Measurements from ENCODE around the gene RNASET2. TPM values are rescaled to one million over a fixed set of nuclear protein-coding genes. Genes with fewer than 3 reads are reported as not detected.
"Not testable (repeated sequence)": the region's sequence is repeated elsewhere in the genome, so short reads cannot be mapped to it uniquely, and the experiment has no call there.

Gene RNASET2
- total RNA-seq, 1 donor from 2014 or later = 287 TPM

DNA sequence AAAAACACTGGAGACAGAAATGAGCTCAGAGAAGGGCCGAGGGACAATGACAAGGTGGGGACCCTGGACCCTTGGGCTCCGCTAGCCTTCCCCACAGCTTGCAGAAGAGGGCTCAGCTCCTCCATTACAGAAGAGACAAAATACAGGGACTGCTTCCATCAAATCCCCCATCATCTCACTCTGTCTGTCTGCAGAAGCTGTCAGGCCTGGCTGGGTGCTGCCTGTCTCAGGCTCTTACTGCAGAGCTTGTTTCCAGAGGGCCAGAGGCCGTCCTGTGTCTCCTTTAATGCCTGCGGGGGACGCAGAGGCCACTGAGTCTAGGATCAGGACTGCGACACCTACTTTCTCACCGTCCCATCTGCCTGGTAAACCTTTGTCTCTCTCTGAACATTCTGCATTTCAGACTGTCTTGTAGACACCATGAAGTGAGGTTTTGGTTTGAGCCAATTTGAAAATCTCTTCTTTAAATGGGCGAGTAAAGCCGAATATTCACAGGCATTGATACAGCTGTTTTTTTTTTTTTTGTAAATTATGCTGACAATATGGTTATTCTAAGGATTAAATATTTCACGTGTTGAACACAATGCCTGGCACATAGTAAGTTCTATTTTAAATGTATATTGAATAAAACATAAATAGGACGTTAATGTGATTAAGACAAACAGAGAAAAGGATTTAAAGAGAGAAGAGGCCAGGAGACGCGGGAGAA lies 28.3 kb downstream of the RNASET2 start:
- DNase-seq (ENCODE audit: low read depth) = no peak

DNA sequence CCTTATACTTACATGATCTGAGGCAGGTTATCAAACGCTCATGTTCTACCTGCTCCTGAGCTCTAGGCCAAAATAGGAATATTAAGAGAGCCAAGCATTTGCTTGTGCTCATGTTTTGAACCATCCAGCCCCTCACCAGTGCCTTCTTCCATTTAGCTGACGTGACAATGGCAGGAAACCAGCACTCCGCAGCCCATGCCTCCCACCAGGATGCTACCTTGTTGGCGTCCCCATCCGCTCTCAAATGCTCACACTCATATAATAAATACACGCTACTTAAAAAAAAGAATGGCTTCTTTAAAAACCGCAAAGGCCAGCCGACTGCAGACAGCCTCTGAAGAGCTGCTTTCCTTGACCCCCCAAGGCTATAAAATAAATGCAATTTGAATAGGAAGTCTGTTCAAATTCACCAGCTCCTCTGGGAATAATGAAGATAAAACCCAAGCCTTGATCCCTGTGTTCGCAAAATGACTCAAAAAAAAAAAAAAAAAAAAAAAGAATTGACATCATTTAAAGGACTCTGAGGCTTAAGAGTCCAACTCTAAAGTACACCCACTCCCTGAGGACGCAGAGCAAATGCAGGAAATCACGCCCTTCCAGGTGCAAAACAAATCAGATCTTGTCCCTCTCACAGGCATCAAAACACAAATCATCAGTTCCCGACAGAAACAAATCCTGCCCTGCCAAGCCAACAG lies 29.0 kb downstream of the RNASET2 start:
- DNase-seq (ENCODE audit: low read depth) = no peak

DNA sequence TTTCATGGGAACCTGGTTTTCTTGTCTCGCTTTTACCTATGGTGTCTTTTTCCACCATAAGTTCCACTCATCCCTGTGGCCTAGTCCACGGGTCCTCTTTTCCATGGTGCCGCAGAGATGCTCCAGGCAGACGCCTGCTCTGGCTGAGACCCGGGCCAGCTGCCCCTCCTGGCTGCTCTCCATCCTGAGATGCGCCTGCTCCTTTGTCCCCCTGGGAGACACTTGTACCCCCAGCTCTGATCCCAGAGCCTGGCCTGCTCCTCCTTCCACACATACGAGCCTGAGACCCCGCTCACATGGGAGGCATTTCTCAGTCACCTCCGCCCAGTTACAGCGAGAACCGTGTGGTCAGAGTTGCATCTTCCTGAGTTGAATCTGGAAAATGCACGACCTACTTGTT lies 29.6 kb downstream of the RNASET2 start:
- no peak for DNase-seq (ENCODE audit: low read depth)

DNA sequence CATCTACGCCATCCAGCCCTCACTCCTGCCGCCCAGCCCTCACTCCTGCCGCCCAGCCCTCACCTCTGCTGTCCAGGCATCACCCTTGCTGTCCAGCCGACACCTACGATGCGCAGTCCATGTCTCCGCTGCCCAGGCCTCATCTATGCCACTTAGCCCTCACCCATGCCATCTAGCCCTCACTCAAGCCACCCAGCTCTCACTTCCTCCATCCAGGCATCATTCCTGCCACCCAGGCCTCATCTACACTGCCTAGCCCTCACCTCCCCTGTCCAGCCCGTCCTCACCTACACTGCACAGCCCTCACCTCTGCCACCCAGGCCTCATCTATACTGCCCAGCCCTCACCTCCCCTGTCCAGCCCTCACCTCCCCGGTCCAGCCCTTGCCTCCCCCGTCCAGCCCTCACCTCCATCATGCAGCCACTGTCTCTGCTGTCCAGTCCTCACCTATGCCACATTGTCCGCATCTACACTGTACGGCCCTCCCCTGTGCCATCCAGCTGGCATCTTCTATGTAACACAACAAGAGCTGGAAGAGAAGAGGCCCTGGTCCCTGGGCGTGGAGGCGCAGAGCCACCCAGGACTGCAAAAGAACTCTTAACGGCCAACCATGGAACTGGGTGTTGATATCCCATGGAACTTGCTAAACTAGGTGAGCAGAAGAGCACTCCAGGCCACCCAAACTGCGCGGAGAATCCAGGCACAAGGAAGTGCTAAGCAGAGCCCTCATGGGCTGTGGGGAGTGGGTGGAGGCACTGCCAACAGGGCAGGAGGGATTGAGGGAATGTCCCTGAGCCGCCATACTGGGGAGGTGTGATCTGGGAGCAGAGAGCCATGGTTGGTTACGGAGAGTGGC lies 31.0 kb downstream of the RNASET2 start:
- no peak for DNase-seq (ENCODE audit: low read depth)

DNA sequence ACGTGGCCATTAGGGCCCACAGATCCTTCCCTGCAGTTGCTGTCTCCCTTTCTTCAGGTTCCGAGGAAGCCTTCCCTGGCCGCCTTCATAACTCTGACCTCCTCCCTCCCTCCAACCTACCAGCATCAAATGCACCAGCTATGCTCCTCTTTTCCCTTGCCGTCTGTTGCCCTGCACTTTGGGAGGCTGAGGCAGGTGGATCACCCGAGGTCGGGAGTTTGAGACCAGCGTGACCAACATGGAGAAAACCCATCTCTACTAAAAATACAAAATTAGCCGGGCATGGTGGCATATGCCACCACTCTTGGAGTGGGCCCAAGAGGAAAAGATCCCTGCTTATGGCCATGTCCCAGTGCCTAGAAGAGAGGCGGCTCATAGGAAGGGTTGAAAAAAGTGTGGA lies 31.8 kb downstream of the RNASET2 start:
- no peak for DNase-seq (ENCODE audit: low read depth)

DNA sequence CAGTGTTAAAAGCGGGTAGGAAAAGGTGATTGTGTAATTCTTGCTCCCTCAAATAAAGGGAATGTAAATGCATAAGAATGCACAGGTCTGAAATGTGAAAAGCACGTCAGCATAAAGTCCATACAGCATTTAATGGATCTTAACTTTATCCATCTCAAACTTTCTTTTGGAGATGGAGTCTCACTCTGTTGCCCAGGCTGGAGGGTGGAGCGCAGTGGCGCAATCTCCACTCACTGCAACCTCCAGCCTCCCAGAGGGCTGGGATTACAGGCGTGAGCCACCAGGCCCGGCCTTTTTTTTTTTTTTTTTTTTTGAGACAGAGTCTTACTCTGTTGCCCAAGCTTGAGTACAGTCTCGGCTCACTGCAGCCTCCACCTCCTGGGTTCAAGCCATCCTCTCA lies 33.4 kb downstream of the RNASET2 start:
- DNase-seq (ENCODE audit: low read depth) = no peak

DNA sequence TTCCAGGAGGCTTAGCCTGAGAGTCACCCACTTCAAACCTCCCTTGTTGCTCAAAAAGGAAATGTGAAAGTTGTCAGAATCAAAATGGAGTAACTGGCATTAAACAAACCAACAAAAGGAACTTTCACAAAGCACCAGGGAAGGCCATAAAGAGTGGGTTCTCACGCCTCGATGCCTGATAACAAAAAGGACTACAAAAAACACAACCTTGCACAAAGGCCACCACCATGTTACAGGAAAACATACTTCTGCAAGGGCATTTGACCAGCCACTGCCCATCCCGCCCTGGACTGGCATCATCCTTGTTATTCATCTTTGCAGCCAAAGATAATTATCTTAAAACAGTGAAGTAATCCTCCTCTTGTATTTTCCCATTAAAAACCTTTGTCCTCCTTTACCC lies 34.8 kb downstream of the RNASET2 start:
- DNase-seq (ENCODE audit: low read depth) = no peak

DNA sequence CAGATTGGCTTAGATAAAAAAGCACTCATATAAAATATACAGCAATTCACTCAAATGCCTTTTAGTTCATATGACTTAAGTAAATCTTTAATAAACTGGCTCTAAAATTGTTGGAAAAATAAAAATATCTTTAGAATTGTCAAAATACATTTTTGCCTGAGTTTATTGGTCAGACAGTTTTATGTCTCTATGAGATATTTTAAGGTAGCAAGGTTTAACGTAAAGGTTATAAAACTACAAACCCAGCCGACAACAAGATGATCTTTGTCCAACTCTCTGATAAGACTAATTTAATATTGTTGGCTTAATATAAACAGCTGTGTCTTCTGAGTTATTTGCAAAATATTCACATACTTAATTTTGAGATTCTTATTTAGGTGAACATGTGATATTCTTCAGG lies 39.5 kb downstream of the RNASET2 start:
- no peak for DNase-seq (ENCODE audit: low read depth)

DNA sequence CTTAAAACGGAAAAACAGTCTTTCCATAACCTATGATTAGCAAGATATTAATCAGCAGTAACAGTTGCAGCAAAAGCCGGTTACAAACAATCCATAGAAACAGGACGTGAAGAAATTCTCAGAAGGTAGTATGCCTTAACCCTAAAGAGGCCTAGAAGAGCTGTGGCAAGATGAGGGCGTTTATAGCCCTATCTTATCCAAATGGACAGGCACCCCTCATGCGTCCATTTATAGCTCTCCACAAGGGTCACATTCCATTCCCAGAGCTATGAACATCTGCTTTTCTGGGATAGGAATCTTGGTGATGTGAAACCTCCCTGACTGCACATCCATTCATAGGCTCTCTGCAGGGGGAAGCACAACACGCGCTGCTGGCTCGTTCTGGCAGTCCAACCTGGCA lies 40.9 kb downstream of the RNASET2 start:
- DNase-seq (ENCODE audit: low read depth) = not testable (repeated sequence)

DNA sequence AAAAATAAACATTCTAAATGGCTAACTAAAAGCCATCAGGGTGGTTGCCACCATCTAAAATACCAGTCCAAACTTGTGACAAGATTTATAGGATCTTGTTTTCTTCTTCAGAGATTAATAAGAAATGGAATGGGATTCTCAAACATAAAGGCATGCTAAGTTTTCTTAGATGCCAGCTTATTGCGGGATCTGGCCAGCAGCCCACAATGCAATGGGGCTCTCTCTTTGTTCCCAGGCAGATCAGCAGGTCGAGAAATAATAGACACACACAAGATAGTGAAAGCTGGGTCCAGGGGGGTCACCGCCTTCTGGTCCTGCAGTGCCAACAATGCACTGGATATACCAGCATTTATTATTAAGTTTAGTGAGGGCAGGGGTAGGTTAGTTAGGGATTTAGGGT lies 41.4 kb downstream of the RNASET2 start:
- DNase-seq (ENCODE audit: low read depth) = not testable (repeated sequence)

DNA sequence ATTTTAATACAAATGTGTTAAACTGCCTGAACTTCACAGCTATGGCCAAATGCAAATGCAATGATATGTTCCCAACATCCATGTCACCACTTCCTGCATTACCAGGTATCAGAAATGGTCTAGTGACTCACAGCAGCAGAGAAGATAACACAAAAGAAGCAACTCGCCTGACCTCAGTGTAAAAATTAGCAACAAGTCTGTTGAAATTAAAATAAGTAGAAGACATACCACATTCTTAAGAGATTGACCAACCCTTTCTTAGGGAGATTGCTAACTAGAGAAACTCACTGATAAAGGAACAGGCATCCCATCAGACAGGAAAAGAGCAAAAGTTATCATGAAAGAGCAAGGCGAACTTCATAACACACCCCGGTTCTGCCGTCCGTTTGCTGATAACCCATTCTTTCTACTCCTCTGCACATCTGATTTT lies 45.1 kb downstream of the RNASET2 start:
- no peak for DNase-seq (ENCODE audit: low read depth)

DNA sequence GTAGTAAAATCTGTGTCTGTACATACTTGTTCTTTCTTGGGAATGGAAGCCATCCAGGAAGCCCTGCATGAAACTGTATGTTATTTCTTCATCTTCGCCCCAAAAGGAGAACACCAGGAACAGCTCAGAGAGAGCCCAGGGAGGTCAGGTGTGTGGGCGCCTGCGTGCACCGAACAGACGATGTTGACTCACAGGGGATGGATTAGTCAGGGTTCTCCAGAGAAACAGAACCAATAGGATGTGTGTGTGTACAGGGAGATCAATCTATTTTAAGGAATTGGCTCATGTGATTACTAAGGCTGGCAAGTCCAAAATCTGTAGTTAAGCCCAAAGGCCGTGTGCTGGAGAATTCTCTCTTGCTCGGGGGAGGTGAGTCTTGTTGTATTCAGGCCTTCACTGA lies 45.7 kb downstream of the RNASET2 start:
- no peak for DNase-seq (ENCODE audit: low read depth)

DNA sequence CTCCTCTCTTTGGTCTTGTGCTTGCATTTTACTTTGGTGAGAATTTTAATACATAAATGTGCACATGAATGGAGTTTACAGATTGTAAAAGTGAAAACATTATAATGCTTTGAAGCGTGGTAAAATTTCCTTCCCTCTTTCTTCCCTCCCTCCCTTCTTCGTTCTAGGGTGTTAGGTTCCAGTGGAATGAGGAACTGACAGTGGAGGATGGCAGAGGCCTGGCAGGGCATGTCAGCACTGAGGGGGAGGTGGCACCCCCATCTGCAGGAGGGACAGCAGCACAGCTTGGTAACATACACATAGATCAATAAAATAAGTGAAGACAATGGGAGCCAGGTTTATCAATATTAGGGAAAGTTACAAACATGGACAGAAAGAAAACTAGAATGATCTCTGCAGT lies 47.5 kb downstream of the RNASET2 start:
- DNase-seq (ENCODE audit: low read depth) = no peak

DNA sequence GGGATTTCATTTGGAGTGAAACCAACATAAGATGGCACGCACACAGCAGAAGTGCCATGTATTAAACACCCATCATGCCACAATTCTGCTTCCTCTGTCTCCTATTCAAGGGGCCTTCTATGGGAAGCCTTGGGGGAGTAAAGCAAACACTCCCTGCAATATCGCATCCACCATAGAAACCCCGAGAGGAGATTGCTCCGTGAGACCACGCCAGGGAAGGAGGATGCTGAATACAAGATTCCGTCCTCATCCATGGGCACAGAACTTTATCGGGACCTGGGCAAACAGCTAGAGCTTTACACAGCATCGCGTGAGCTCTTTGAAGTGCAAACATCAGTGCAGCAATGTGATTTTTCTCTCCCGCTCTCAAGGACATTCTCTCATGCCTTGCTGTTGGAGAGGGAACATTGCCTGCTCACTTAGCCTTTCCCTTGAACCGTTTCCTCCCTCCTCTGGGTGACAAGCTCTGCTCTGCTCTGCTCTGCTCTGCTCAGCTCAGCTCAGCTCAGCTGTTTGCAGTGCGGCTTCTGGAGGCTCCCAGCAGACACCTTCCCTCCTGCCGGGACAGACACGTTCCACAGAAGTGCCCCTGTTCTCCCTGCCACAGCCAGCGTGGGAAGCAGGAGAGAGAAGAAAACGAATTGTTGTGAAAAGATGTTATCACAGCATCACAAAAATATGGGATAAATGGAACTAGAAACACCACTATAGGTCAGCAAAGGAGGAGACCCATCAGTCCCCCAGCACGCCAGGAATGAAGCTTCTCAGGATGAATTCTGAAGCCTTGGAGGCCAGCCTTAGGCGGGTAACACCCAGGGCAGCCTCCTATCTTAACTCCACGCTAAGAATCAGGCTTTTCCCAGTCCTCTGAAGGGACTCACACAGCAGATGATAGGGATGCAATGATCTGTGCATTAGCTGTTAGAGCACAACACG lies 48.2 kb downstream of the RNASET2 start:
- DNase-seq (ENCODE audit: low read depth) = no peak

DNA sequence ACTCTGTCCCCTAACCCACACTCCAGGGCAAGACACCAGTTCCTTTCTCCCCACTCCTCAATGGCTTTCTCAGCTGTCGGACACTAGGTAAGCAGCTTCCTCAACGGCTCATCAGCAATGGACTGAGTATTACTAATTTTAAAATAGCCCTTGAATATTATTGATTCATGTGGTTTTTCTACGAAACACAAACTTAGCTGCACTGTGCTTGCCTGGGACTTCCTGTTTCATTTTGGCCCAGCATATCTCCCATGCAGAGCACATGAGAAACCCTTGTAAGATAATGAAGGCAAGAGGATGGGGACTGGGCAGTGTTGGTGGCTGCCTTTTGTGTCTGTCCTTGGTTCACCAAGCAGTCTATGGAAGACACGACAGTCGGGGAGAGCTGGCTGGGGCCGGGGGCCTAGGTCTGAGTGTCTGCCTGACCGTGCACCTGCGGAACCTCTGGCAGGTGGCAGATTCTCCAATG lies 48.9 kb downstream of the RNASET2 start:
- no peak for DNase-seq (ENCODE audit: low read depth)

DNA sequence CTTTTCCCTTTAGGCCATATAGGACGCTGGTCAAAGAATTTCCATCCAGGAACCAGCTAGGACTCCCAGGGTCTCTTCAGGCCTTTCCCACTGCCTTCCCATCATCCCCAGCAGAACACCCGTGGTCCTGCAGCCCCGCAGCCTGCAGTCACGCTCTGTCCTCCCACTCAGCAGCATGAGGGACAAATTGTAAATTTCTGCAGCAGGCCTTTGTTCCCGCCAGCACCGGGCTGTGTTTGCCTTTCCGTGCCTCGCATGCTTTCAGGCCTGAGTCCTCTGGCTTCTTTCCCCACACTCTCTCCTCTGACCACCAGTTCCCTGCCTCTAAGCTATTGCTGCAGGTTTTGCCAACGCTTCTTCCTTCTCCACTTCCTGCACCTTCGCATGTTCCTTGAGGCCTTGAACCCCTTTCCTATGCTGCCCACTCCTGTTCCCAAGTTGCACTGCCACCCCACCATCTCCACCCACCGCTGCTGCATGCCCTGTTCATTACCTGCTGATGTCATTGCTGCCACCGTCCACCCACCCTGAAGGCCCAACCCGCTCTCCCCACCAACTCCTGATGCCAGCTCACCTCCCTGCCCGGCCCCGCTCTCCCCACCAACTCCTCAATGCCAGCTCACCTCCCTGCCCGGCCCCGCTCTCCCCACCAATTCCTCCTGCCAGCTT lies 49.8 kb downstream of the RNASET2 start:
- DNase-seq (ENCODE audit: low read depth) = no peak

DNA sequence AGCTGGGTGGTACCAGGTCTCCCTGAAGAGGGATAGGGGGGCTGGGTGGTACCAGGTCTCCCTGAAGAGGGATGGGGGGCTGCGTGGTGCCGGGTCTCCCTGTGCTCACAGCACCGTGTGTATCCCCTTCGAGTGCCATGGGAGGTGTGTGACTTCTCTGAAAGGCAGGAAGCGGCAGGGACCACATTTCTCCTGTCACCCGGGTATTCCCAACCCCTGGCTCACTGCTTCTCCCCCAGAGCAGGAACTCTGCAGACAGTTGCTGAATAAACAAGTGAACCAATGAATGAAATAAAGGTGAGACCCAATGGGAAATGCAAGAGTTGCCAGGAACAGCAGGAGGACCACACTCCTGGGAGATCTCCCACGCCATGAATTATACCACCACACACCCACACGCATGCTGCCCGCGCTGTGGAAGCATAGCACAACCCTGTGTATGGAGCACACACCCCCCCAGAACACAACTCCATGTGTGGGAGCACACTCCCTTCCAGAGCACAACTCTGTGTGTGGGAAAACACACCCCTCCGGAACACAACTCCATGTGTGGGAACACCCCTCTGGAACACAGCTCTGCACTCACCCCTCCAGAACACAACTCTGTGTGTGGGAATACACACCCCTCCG lies 50.7 kb downstream of the RNASET2 start:
- DNase-seq (ENCODE audit: low read depth) = no peak

DNA sequence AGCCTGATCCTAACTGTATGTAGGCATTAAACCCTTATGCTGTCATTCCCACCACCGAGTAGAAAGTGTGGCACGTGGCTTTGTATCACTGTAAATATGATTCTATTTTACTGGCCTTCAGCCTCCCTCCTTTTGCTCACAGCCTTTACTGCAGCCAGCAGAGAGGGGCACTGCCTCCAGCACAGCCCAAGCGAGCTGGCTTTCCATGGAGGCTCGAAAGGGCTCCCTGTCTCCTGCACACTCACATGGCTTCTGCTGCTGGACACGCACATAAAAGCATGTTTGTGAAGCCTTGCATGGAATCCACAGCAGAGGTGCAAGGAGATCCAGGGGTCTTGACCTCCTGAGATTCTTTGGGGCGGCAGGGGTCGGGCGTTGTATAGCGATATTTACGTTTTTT lies 51.3 kb downstream of the RNASET2 start:
- DNase-seq (ENCODE audit: low read depth) = no peak

DNA sequence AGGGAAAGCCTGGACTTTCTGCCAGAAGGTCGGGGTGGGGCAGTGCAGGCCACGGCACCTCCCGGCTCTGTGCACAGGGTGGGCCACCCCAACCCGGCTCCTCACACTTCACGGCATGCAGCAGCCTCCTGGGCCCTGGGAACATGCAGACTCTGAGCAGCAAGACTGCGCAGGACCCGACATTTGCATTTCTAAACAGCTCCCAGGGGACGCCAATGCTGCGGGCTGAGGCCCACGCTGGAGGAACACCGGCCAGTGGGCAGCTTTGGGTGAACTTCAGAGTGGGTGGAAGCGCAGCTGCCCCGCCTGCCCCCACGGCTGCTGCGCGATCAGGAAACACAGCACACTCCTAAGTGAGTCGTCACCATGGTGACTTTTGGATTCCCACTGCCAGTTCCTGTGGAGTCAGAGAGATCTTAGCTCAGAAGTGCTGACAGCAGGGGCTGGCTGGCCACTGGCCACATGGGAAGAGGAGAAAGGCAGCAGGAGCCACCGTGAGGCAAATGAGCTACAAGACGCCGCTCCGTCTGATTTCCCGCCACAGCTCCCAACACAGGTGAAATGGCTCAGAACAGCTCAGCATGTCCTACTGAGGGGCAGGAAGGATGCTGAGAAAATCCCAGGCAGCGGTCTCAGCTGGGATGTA lies 52.1 kb downstream of the RNASET2 start:
- DNase-seq (ENCODE audit: low read depth) = no peak

DNA sequence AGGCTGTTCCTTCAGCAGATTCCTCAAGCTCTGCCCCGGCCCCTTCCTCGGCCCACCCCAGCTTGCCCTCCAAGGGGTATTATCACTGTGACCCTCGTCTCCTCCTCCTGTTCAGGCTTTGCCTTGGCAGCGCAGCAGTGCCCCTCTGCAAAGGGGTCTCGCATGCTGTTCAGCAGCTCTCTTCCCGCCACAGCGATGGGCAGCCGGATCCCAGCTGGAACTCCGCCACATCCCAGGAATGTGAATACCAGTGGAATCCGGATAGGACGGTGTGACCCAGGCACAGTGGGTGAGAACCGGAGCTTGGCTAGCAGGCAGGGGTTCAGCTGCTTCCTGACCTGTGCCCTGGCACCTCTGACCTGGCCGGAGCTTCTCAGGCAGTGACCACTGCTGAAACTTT lies 52.9 kb downstream of the RNASET2 start:
- DNase-seq (ENCODE audit: low read depth) = no peak

All from renal cortical epithelial cell (primary cell).